AG10803 (cell line): Measurements from ENCODE around the gene TMEM245.

ENCODE experiments used
- DNase-seq: peaks from one replicate; pipeline ENCODE4 v3.0.0; 2010; ENCODE audit warnings: low read depth
- H3K4me3 ChIP-seq: 2 replicates; pipeline ENCODE4 v1.5.1; 2011; ENCODE audit warnings: mild to moderate bottlenecking, low read length, control low read depth
- TF ChIP-seq, protein P1 (sequence below): conservative IDR thresholded peaks from 2 replicates; pipeline ENCODE4 v1.5.1; 2011; ENCODE audit warnings: mild to moderate bottlenecking, low read length, control low read depth, inconsistent platforms

TMEM245 gene

DNA sequence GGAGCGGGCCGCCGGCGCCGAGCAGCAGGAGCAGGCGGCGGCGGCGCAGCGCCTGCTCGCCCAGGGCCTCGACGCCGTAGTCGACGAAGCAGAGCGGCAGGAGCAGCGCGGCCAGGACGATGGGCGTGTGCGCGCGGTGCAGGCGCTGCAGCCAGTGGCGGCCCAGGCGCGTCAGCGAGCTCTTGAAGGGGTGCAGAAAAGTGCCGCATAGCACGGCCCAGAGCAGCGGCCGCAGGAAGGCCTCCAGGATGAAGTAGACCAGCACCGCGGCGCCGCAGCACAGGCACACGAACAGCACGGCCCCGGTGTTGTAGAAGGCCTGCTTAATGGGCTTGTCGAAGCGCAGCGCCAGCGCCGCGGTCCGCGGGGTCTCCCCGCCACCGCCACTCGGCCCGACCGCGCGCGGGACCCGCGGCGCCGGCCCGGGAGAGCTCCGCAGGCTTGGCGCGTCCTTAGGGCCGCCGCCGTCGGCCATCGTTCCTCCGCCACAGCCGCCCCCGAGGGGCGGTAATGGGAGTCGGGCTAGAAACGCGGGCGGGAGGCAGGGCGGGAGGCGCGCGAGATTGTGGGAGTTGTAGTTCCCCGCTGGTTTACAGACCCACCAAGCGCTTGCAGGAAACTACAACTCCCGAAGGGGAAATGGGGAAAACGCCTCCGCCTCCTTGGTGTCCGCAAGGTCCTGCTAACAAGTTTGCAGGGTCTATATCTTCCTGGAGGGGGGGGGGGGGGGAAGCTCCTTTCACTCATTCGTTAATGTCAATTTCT lies at the start of gene TMEM245:
Gene TMEM245 (minus strand): TSS at position 509 of the 765 bp plus-strand sequence. CDS start 34 bp downstream, at position 475.
- DNase-seq: peak; percentile 100
- TF ChIP-seq, protein P1, sequence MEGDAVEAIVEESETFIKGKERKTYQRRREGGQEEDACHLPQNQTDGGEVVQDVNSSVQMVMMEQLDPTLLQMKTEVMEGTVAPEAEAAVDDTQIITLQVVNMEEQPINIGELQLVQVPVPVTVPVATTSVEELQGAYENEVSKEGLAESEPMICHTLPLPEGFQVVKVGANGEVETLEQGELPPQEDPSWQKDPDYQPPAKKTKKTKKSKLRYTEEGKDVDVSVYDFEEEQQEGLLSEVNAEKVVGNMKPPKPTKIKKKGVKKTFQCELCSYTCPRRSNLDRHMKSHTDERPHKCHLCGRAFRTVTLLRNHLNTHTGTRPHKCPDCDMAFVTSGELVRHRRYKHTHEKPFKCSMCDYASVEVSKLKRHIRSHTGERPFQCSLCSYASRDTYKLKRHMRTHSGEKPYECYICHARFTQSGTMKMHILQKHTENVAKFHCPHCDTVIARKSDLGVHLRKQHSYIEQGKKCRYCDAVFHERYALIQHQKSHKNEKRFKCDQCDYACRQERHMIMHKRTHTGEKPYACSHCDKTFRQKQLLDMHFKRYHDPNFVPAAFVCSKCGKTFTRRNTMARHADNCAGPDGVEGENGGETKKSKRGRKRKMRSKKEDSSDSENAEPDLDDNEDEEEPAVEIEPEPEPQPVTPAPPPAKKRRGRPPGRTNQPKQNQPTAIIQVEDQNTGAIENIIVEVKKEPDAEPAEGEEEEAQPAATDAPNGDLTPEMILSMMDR: no peak
- H3K4me3 ChIP-seq: peak within 1 kb of the TSS; percentile 80

DNA sequence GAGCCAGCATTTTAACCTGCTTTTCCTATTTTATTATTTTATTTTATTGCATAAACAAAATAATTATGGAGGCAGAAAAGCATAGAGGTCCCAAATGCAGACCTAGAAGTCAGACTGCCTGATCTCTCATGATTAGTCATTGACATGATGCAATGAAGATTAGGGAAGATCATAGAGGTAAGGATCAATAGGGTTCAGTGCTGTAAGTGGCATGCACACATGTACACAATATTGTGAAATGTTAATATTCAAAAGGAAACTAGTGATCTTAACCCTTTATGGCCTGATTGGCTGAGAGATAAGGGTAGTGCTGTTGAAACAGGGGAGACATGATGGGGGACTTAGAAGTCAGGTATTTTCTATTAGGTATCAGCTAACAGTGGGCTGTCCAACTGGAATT lies 48.4 kb upstream of the TMEM245 start:
- TF ChIP-seq, protein P1: no peak

DNA sequence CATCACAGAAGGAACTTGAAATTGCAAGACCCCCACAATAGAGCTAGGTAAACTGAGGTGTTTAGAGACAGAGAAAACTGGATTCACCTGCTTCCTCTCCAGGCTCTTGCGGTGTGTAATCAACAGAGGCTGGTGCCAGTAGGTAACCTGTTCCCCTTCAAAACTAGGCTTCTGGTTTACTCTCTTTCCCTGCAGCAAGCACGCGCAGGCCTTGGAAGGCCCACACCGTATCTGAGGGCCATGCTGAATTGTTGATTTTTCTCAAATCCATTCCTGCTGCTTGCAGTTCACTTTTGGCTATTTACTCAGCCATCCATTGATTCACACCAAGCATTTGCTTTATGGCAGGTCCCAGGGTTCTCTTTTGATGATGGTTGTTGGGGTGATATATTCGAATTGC lies 48.0 kb upstream of the TMEM245 start:
- DNase-seq: no peak
- TF ChIP-seq, protein P1: no peak
- no peak overlapping the region for H3K4me3 ChIP-seq

More for the DNA sequence above, 48.4 kb upstream of the TMEM245 start:
- no peak overlapping the region for H3K4me3 ChIP-seq
- DNase-seq: no peak

DNA sequence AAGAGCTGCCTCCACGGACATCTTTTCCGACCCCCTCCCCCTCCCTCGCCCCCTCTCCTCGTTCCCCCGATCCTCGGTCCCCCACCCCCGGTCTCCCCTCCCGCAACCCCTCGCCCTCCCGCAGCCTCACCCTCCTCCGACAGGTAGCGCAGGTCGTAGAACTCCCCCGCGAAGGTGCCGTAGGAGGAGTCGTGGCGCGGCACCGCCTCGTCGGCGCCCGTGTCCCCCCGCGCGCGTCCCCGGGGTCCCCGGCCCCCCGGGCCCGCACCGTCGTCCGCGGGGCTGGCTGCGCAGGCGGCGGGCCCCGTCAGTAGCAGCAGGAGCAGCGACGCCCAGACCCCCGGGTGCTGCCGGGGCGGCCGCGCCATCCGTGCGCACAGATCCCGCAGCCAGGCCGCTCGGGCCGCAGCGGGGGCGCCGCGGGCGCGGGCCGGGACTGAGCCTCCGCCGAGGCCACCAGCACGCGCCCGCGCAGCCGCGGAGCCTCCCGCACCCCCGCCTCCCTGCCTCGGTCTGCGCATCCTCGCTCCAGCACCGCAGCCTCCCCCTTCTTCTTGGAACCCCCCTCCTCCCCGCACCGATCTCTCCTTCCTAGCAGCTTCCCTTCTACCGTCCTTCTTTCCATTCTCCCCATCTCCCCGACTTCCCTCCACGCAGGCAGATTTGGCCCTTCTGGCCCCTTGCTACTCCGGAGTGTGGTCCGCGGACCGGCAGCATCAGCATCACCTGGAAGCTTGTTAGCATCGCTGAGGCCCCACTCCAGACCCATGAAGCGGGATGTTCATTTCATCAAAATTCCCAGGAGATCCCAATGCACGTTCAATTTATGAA lies 47.2 kb upstream of the TMEM245 start, which contains the start of gene FRRS1L:
Gene FRRS1L (minus strand): TSS at position 479 of the 831 bp plus-strand sequence. CDS start 111 bp downstream, at position 368.
- TF ChIP-seq, protein P1: no peak
- DNase-seq: no peak
- peak within 1 kb of the TSS; percentile 29 for H3K4me3 ChIP-seq

DNA sequence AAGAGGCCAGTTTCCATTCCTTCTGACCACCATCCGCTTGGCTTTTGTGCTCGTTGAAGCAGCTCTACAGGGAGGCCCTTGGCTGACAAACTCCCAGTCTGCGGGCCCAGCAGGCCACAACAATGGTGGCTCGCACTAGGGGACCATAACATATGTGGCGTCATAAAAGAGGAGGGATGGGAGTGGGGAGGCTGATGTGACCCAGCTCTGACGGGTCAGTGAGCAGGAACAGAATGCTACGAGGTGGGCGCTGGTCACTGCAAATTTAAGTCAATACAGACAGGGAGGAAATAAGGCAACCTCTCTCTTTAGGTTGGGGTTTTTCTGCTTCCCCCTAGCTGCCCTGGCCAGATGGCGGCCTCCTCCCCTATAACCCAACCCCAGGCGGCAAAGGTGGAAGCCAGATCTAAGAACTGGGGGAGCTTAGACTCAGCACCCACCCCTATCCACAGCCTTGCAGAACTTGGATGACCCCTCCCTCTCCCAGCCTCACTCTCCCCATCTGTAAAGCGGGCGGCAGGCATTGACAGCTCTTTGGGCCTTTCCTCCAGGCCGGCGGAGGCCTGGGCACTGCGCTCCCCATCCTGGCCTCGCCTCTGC lies 46.5 kb upstream of the TMEM245 start:
- no peak overlapping the region for H3K4me3 ChIP-seq
- TF ChIP-seq, protein P1: no peak
- DNase-seq: no peak

DNA sequence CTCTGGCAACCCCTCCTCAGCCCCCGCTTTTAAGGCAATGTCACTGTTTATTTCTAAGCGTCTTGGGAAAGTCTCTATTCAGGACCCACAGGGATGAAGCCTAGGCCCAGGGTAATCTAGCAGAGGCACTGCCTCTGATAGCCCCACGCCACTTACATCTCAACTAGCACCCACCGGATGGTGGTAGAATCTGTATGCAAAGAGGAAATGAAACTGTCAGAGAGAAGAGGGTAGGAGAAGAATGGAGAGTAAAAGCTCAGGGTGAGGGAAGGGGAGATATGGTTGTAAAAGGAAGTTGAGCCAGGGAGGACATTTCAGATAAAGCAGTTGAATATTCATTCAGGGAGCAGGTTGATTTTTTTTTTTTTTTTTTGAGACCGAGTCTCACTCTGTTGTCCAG lies 44.3 kb upstream of the TMEM245 start:
- TF ChIP-seq, protein P1: no peak
- H3K4me3 ChIP-seq: no peak overlapping the region
- DNase-seq: no peak
